Measurements from ENCODE around the gene DAO. TPM values are rescaled to one million over a fixed set of nuclear protein-coding genes. Genes with fewer than 3 reads are reported as not detected.
A peak's percentile ranks its signal among the peaks of the same experiment; 100 is the strongest.

DAO gene
- total RNA-seq, 3 donors from 2014 or later, result not detected

DNA sequence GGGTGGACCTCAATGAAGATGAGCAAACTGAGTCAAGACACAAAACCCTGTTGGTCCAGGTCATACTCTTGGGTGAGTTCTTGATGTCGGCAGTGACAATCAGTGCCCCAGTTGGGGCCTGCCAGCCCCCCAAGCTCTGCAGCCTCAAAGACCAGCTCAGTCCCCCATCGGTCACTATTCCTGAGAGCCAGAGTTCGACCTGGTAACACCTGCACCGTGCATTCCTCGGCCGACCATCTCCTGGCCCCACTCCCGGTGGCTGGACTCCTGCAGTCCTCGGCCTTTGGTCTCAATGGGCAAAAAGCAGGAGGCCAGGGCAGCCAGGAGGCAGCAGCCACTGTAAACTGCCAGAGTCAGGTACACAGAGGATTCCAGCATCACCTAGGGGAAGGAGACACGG, 32.5 kb downstream of the DAO start:
- no peak overlapping the region for H3K27ac ChIP-seq
- no peaks in the 10 kb centered on the region for H3K27me3 ChIP-seq
- H3K4me3 ChIP-seq, result no peak overlapping the region
- H3K9me3 ChIP-seq, result no peaks in the 10 kb centered on the region
- DNase-seq (ENCODE audit: low spot score in 2 of 2), result no peak
- intact Hi-C loops (cut with DNase I; ENCODE audit: low total_unique reads), result no loop called here
- TF ChIP-seq POLR2AphosphoS5 (IDR thresholded peaks at IDR 0.05) (no peak), POLR2A (IDR thresholded peaks at IDR 0.05) (no peak)
- TF ChIP-seq, protein P1, sequence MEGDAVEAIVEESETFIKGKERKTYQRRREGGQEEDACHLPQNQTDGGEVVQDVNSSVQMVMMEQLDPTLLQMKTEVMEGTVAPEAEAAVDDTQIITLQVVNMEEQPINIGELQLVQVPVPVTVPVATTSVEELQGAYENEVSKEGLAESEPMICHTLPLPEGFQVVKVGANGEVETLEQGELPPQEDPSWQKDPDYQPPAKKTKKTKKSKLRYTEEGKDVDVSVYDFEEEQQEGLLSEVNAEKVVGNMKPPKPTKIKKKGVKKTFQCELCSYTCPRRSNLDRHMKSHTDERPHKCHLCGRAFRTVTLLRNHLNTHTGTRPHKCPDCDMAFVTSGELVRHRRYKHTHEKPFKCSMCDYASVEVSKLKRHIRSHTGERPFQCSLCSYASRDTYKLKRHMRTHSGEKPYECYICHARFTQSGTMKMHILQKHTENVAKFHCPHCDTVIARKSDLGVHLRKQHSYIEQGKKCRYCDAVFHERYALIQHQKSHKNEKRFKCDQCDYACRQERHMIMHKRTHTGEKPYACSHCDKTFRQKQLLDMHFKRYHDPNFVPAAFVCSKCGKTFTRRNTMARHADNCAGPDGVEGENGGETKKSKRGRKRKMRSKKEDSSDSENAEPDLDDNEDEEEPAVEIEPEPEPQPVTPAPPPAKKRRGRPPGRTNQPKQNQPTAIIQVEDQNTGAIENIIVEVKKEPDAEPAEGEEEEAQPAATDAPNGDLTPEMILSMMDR (IDR thresholded peaks at IDR 0.05), result no peak
- peaks cover 0 to 6% of the 10 kb centered on the region in 2 donors for H3K4me1 ChIP-seq
- H3K36me3 ChIP-seq, result no peaks in the 10 kb centered on the region

GRCh38 chr12:108914121-108914531, 34.2 kb downstream of the DAO start:
- Histone ChIP-seq H3K27ac (peak overlapping the region in 1 of 2 donors; percentile 52), H3K4me1 (peaks cover 0 to 6% of the 10 kb centered on the region in 2 donors), H3K4me3 (no peak overlapping the region), H3K27me3 (no peaks in the 10 kb centered on the region), H3K36me3 (no peaks in the 10 kb centered on the region), H3K9me3 (no peaks in the 10 kb centered on the region)
- TF ChIP-seq POLR2A (IDR thresholded peaks at IDR 0.05) (no peak), POLR2AphosphoS5 (IDR thresholded peaks at IDR 0.05) (no peak)
- TF ChIP-seq, protein P1 (IDR thresholded peaks at IDR 0.05), result no peak
- peak in 1 of 2 donors; percentile 59 for DNase-seq (ENCODE audit: low spot score in 2 of 2)
- intact Hi-C loops (cut with DNase I; ENCODE audit: low total_unique reads), result no loop called here

GRCh38 chr12:108915632-108916133, 35.8 kb downstream of the DAO start:
- no peak for DNase-seq (ENCODE audit: low spot score in 2 of 2)
- no peaks in the 10 kb centered on the region for H3K36me3 ChIP-seq
- H3K27me3 ChIP-seq, result no peaks in the 10 kb centered on the region
- no peak overlapping the region for H3K4me3 ChIP-seq
- intact Hi-C loops (cut with DNase I; ENCODE audit: low total_unique reads), result no loop called here
- TF ChIP-seq POLR2AphosphoS5 (IDR thresholded peaks at IDR 0.05) (no peak), POLR2A (IDR thresholded peaks at IDR 0.05) (no peak)
- TF ChIP-seq, protein P1 (IDR thresholded peaks at IDR 0.05), result no peak
- H3K27ac ChIP-seq, result peak overlapping the region in 1 of 2 donors; percentile 9
- peaks cover 0 to 10% of the 10 kb centered on the region in 2 donors for H3K9me3 ChIP-seq
- peaks cover 0 to 6% of the 10 kb centered on the region in 2 donors for H3K4me1 ChIP-seq

- H3K4me1 ChIP-seq, result peaks cover 0 to 6% of the 10 kb centered on the region in 2 donors
- intact Hi-C loops (cut with DNase I; ENCODE audit: low total_unique reads), result no loop called here
- H3K36me3 ChIP-seq, result no peaks in the 10 kb centered on the region
- peaks cover 0 to 10% of the 10 kb centered on the region in 2 donors for H3K9me3 ChIP-seq
- peak overlapping the region in 1 of 2 donors; percentile 9 for H3K27ac ChIP-seq
- TF ChIP-seq, protein P1 (IDR thresholded peaks at IDR 0.05), result no peak
- TF ChIP-seq POLR2AphosphoS5 (IDR thresholded peaks at IDR 0.05), result no peak
- TF ChIP-seq POLR2A (IDR thresholded peaks at IDR 0.05), result no peak
- peak in 1 of 2 donors; percentile 51 for DNase-seq (ENCODE audit: low spot score in 2 of 2)
- H3K27me3 ChIP-seq, result no peaks in the 10 kb centered on the region
- no peak overlapping the region for H3K4me3 ChIP-seq
Observed at GRCh38 chr12:108916336-108916735, 36.4 kb downstream of the DAO start.

- Histone ChIP-seq H3K4me1 (no peaks in the 10 kb centered on the region), H3K27ac (no peak overlapping the region), H3K9me3 (peaks cover 0 to 22% of the 10 kb centered on the region in 2 donors), H3K36me3 (no peaks in the 10 kb centered on the region), H3K4me3 (no peak overlapping the region), H3K27me3 (no peaks in the 10 kb centered on the region)
- no peak for DNase-seq (ENCODE audit: low spot score in 2 of 2)
- TF ChIP-seq, protein P1 (IDR thresholded peaks at IDR 0.05), result no peak
- TF ChIP-seq POLR2A (IDR thresholded peaks at IDR 0.05), result no peak
- TF ChIP-seq POLR2AphosphoS5 (IDR thresholded peaks at IDR 0.05), result no peak
- intact Hi-C loops (cut with DNase I; ENCODE audit: low total_unique reads), result no loop called here
Observed at GRCh38 chr12:108918206-108918605, 38.3 kb downstream of the DAO start.

All from breast epithelium (tissue), 4 donors.